SJCRH30 (cell line): ENCODE results near the gene HAPLN3. TPM values are rescaled to one million over a fixed set of nuclear protein-coding genes. Genes with fewer than 3 reads are reported as not detected.

Experiments used
- DNase-seq, 2 experiments: peaks; one replicate each; pipeline ENCODE4 v3.0.0-alpha.2; 2015 to 2020
- H3K27ac ChIP-seq: fragments of 250-450 bp; sonication (Bioruptor Pico); 2 replicates; pipeline ENCODE4 v1.5.1; 2020; ENCODE audit warnings: mild to moderate bottlenecking, moderate library complexity
- H3K27me3 ChIP-seq: fragments of 250-450 bp; sonication (Bioruptor Pico); 2 replicates; pipeline ENCODE4 v1.5.1; 2020; ENCODE audit warnings: mild to moderate bottlenecking, moderate library complexity
- H3K36me3 ChIP-seq: fragments of 250-450 bp; sonication (Bioruptor Pico); 2 replicates; pipeline ENCODE4 v1.5.1; 2020; ENCODE audit warnings: mild to moderate bottlenecking, moderate library complexity
- H3K4me1 ChIP-seq: fragments of 250-450 bp; sonication (Bioruptor Pico); 2 replicates; pipeline ENCODE4 v1.5.1; 2020; ENCODE audit warnings: mild to moderate bottlenecking, moderate library complexity
- H3K4me3 ChIP-seq: fragments of 250-450 bp; sonication (Bioruptor Pico); 2 replicates; pipeline ENCODE4 v1.5.1; 2020; ENCODE audit warnings: mild to moderate bottlenecking, moderate library complexity
- H3K9me3 ChIP-seq: fragments of 250-450 bp; sonication (Bioruptor Pico); replicated peaks from 2 replicates; pipeline ENCODE4 v1.5.1; 2020; ENCODE audit warnings: mild to moderate bottlenecking, moderate library complexity
- total RNA-seq: library from RNA; depleted of rRNA; stranded (reverse); fragments of >200 nt; shearing (Covaris generic); gene quantifications from 2 replicates; pipeline ENCODE4 v1.2.3, GENCODE V29; 2014

The HAPLN3 gene
- total RNA-seq, 1 experiment from 2014 or later: 2.5 TPM

- no peak overlapping the region for H3K27ac ChIP-seq
- peak; percentile 62 to 82 for DNase-seq
- H3K4me1 ChIP-seq: no peaks in the 10 kb centered on the region
- H3K9me3 ChIP-seq: no peaks in the 10 kb centered on the region
- no peaks in the 10 kb centered on the region for H3K27me3 ChIP-seq
- H3K36me3 ChIP-seq: peaks cover 15% of the 10 kb centered on the region
- no peak overlapping the region for H3K4me3 ChIP-seq
Measured at GRCh38 chr15:88904624-88905327, 9.4 kb upstream of the HAPLN3 start.

- H3K27me3 ChIP-seq: no peaks in the 10 kb centered on the region
- no peaks in the 10 kb centered on the region for H3K9me3 ChIP-seq
- no peaks in the 10 kb centered on the region for H3K4me1 ChIP-seq
- H3K4me3 ChIP-seq: no peak overlapping the region
- peaks cover 13% of the 10 kb centered on the region for H3K36me3 ChIP-seq
- H3K27ac ChIP-seq: no peak overlapping the region
- DNase-seq: no peak
Measured at GRCh38 chr15:88904257-88904623, 8.9 kb upstream of the HAPLN3 start.

- peaks cover 4% of the 10 kb centered on the region for H3K4me1 ChIP-seq
- H3K27ac ChIP-seq: no peak overlapping the region
- no peak overlapping the region for H3K4me3 ChIP-seq
- no peak for DNase-seq
- no peaks in the 10 kb centered on the region for H3K27me3 ChIP-seq
- H3K36me3 ChIP-seq: peaks cover 11% of the 10 kb centered on the region
- H3K9me3 ChIP-seq: no peaks in the 10 kb centered on the region
Measured at GRCh38 chr15:88902846-88903245, 7.5 kb upstream of the HAPLN3 start.

- H3K4me3 ChIP-seq: no peak overlapping the region
- peaks cover 8% of the 10 kb centered on the region for H3K4me1 ChIP-seq
- H3K36me3 ChIP-seq: peaks cover 11% of the 10 kb centered on the region
- no peaks in the 10 kb centered on the region for H3K9me3 ChIP-seq
- H3K27ac ChIP-seq: no peak overlapping the region
- DNase-seq: no peak
- H3K27me3 ChIP-seq: no peaks in the 10 kb centered on the region
Measured at GRCh38 chr15:88902221-88902835, 7.0 kb upstream of the HAPLN3 start.

GRCh38 chr15:88901508-88902220 is 6.3 kb upstream of the HAPLN3 start:
- H3K4me3 ChIP-seq: no peak overlapping the region
- no peak overlapping the region for H3K27ac ChIP-seq
- peaks cover 11% of the 10 kb centered on the region for H3K36me3 ChIP-seq
- no peak for DNase-seq
- no peaks in the 10 kb centered on the region for H3K9me3 ChIP-seq
- peaks cover 10% of the 10 kb centered on the region for H3K4me1 ChIP-seq
- H3K27me3 ChIP-seq: no peaks in the 10 kb centered on the region

- DNase-seq: no peak
Measured at GRCh38 chr15:88900982-88901418, 5.7 kb upstream of the HAPLN3 start.

GRCh38 chr15:88900309-88900981 is 5.1 kb upstream of the HAPLN3 start:
- H3K4me3 ChIP-seq: no peak overlapping the region
- H3K9me3 ChIP-seq: no peaks in the 10 kb centered on the region
- H3K36me3 ChIP-seq: peaks cover 7% of the 10 kb centered on the region; the same call in 1 of the 2 replicates
- H3K4me1 ChIP-seq: peaks cover 10% of the 10 kb centered on the region
- no peak for DNase-seq
- H3K27ac ChIP-seq: no peak overlapping the region
- H3K27me3 ChIP-seq: peaks cover 2% of the 10 kb centered on the region; the same call in 1 of the 2 replicates

More at GRCh38 chr15:88900982-88901418, 5.7 kb upstream of the HAPLN3 start:
- H3K27ac ChIP-seq: no peak overlapping the region
- H3K27me3 ChIP-seq: no peaks in the 10 kb centered on the region
- H3K4me1 ChIP-seq: peaks cover 10% of the 10 kb centered on the region
- peaks cover 7% of the 10 kb centered on the region; the same call in 1 of the 2 replicates for H3K36me3 ChIP-seq
- H3K9me3 ChIP-seq: no peaks in the 10 kb centered on the region
- H3K4me3 ChIP-seq: no peak overlapping the region

- no peaks in the 10 kb centered on the region for H3K9me3 ChIP-seq
- DNase-seq: no peak
Measured at GRCh38 chr15:88899251-88899650, 3.9 kb upstream of the HAPLN3 start.

GRCh38 chr15:88898736-88899135 is 3.4 kb upstream of the HAPLN3 start:
- peaks cover 10% of the 10 kb centered on the region for H3K4me1 ChIP-seq
- 0 out of 2 replicates have a peak, but pooled peaks cover 5% of the 10 kb centered on the region for H3K36me3 ChIP-seq
- H3K9me3 ChIP-seq: no peaks in the 10 kb centered on the region
- H3K4me3 ChIP-seq: no peak overlapping the region
- H3K27me3 ChIP-seq: peaks cover 9% of the 10 kb centered on the region; the same call in 1 of the 2 replicates
- no peak for DNase-seq
- no peak overlapping the region for H3K27ac ChIP-seq

More at GRCh38 chr15:88899251-88899650, 3.9 kb upstream of the HAPLN3 start:
- Histone ChIP-seq H3K27me3 (peaks cover 9% of the 10 kb centered on the region; the same call in 1 of the 2 replicates), H3K4me1 (peaks cover 10% of the 10 kb centered on the region), H3K27ac (no peak overlapping the region), H3K4me3 (no peak overlapping the region), H3K36me3 (peaks cover 7% of the 10 kb centered on the region; the same call in 1 of the 2 replicates)

- Histone ChIP-seq H3K27ac (peak overlapping the region; percentile 38; the same call in 1 of the 2 replicates), H3K4me3 (no peak overlapping the region), H3K9me3 (no peaks in the 10 kb centered on the region), H3K36me3 (no peaks in the 10 kb centered on the region), H3K4me1 (peaks cover 10% of the 10 kb centered on the region), H3K27me3 (peaks cover 9% of the 10 kb centered on the region; the same call in 1 of the 2 replicates)
- peak; percentile 93 to 94 for DNase-seq
Measured at GRCh38 chr15:88897456-88898194, 2.3 kb upstream of the HAPLN3 start.

- Histone ChIP-seq H3K27ac (no peak overlapping the region), H3K4me1 (peaks cover 10% of the 10 kb centered on the region), H3K9me3 (no peaks in the 10 kb centered on the region), H3K36me3 (no peaks in the 10 kb centered on the region), H3K27me3 (peaks cover 9% of the 10 kb centered on the region; the same call in 1 of the 2 replicates), H3K4me3 (no peak overlapping the region)
- no peak for DNase-seq
Measured at GRCh38 chr15:88897142-88897455, 1.8 kb upstream of the HAPLN3 start.

- no peaks in the 10 kb centered on the region for H3K36me3 ChIP-seq
- H3K4me3 ChIP-seq: no peak overlapping the region
- H3K27me3 ChIP-seq: peaks cover 9% of the 10 kb centered on the region; the same call in 1 of the 2 replicates
- H3K9me3 ChIP-seq: no peaks in the 10 kb centered on the region
- peaks cover 10% of the 10 kb centered on the region for H3K4me1 ChIP-seq
- no peak overlapping the region for H3K27ac ChIP-seq
- no peak for DNase-seq
Measured at GRCh38 chr15:88896333-88897033, 1.1 kb upstream of the HAPLN3 start.

GRCh38 chr15:88894348-88894818 is 961 bp downstream of the HAPLN3 start:
- Histone ChIP-seq H3K27ac (no peak overlapping the region), H3K4me3 (no peak overlapping the region), H3K36me3 (no peaks in the 10 kb centered on the region), H3K4me1 (peaks cover 10% of the 10 kb centered on the region), H3K27me3 (peaks cover 9% of the 10 kb centered on the region; the same call in 1 of the 2 replicates), H3K9me3 (no peaks in the 10 kb centered on the region)
- DNase-seq: no peak
